ENCODE results near the gene MST1.

MST1 gene

GRCh38 chr3:49717211-49717958 lies 28.1 kb upstream of the MST1 start:
- H3K4me1 ChIP-seq (ENCODE audit: control insufficient read depth, insufficient read depth, low read length): peaks cover 17% of the 10 kb centered on the region
- no peak overlapping the region for H3K9ac ChIP-seq (ENCODE audit: low read length)
- H3K27me3 ChIP-seq (replicated peaks; ENCODE audit: control insufficient read depth, insufficient read depth, low read length): no peaks in the 10 kb centered on the region
- no peaks in the 10 kb centered on the region for H3K9me3 ChIP-seq (ENCODE audit: control insufficient read depth, low read length)
- H3K36me3 ChIP-seq (ENCODE audit: control insufficient read depth, insufficient read depth, low read length, severe bottlenecking): peaks cover 31% of the 10 kb centered on the region
- no peak for DNase-seq (ENCODE audit: low read depth)
- H3K4me3 ChIP-seq (ENCODE audit: low read length): no peak overlapping the region

GRCh38 chr3:49716691-49717210 lies 27.5 kb upstream of the MST1 start:
- no peak for DNase-seq (ENCODE audit: low read depth)
- no peak overlapping the region for H3K4me3 ChIP-seq (ENCODE audit: low read length)
- no peaks in the 10 kb centered on the region for H3K27me3 ChIP-seq (replicated peaks; ENCODE audit: control insufficient read depth, insufficient read depth, low read length)
- H3K9ac ChIP-seq (ENCODE audit: low read length): no peak overlapping the region
- peaks cover 26% of the 10 kb centered on the region for H3K36me3 ChIP-seq (ENCODE audit: control insufficient read depth, insufficient read depth, low read length, severe bottlenecking)
- H3K9me3 ChIP-seq (ENCODE audit: control insufficient read depth, low read length): no peaks in the 10 kb centered on the region
- H3K4me1 ChIP-seq (ENCODE audit: control insufficient read depth, insufficient read depth, low read length): peaks cover 13% of the 10 kb centered on the region

- peaks cover 13% of the 10 kb centered on the region for H3K4me1 ChIP-seq (ENCODE audit: control insufficient read depth, insufficient read depth, low read length)
- no peaks in the 10 kb centered on the region for H3K27me3 ChIP-seq (replicated peaks; ENCODE audit: control insufficient read depth, insufficient read depth, low read length)
- no peaks in the 10 kb centered on the region for H3K9me3 ChIP-seq (ENCODE audit: control insufficient read depth, low read length)
- DNase-seq (ENCODE audit: low read depth): no peak
- H3K9ac ChIP-seq (ENCODE audit: low read length): no peak overlapping the region
- H3K4me3 ChIP-seq (ENCODE audit: low read length): no peak overlapping the region
- peaks cover 26% of the 10 kb centered on the region for H3K36me3 ChIP-seq (ENCODE audit: control insufficient read depth, insufficient read depth, low read length, severe bottlenecking)
These were observed 26.9 kb upstream of the MST1 start for GRCh38 chr3:49716169-49716568.

GRCh38 chr3:49715611-49716121 lies 26.4 kb upstream of the MST1 start:
- Histone ChIP-seq H3K27me3 (replicated peaks; ENCODE audit: control insufficient read depth, insufficient read depth, low read length) (no peaks in the 10 kb centered on the region), H3K4me1 (ENCODE audit: control insufficient read depth, insufficient read depth, low read length) (peaks cover 13% of the 10 kb centered on the region), H3K36me3 (ENCODE audit: control insufficient read depth, insufficient read depth, low read length, severe bottlenecking) (peaks cover 24% of the 10 kb centered on the region), H3K4me3 (ENCODE audit: low read length) (no peak overlapping the region), H3K9ac (ENCODE audit: low read length) (no peak overlapping the region), H3K9me3 (ENCODE audit: control insufficient read depth, low read length) (no peaks in the 10 kb centered on the region)
- no peak for DNase-seq (ENCODE audit: low read depth)

- peaks cover 12% of the 10 kb centered on the region for H3K4me1 ChIP-seq (ENCODE audit: control insufficient read depth, insufficient read depth, low read length)
- H3K9me3 ChIP-seq (ENCODE audit: control insufficient read depth, low read length): no peaks in the 10 kb centered on the region
- H3K36me3 ChIP-seq (ENCODE audit: control insufficient read depth, insufficient read depth, low read length, severe bottlenecking): peaks cover 23% of the 10 kb centered on the region
- H3K9ac ChIP-seq (ENCODE audit: low read length): no peak overlapping the region
- no peak overlapping the region for H3K4me3 ChIP-seq (ENCODE audit: low read length)
- no peak for DNase-seq (ENCODE audit: low read depth)
- H3K27me3 ChIP-seq (replicated peaks; ENCODE audit: control insufficient read depth, insufficient read depth, low read length): no peaks in the 10 kb centered on the region
These were observed 25.7 kb upstream of the MST1 start for GRCh38 chr3:49714728-49715550.

- DNase-seq (ENCODE audit: low read depth): no peak
- Histone ChIP-seq H3K9me3 (ENCODE audit: control insufficient read depth, low read length) (no peaks in the 10 kb centered on the region), H3K27me3 (replicated peaks; ENCODE audit: control insufficient read depth, insufficient read depth, low read length) (no peaks in the 10 kb centered on the region), H3K36me3 (ENCODE audit: control insufficient read depth, insufficient read depth, low read length, severe bottlenecking) (peaks cover 23% of the 10 kb centered on the region), H3K9ac (ENCODE audit: low read length) (no peak overlapping the region), H3K4me3 (ENCODE audit: low read length) (no peak overlapping the region), H3K4me1 (ENCODE audit: control insufficient read depth, insufficient read depth, low read length) (peaks cover 2% of the 10 kb centered on the region)
These were observed 24.2 kb upstream of the MST1 start for GRCh38 chr3:49713336-49714105.

- H3K4me3 ChIP-seq (ENCODE audit: low read length): no peak overlapping the region
- H3K4me1 ChIP-seq (ENCODE audit: control insufficient read depth, insufficient read depth, low read length): no peaks in the 10 kb centered on the region
- no peak for DNase-seq (ENCODE audit: low read depth)
- no peak overlapping the region for H3K9ac ChIP-seq (ENCODE audit: low read length)
- peaks cover 23% of the 10 kb centered on the region for H3K36me3 ChIP-seq (ENCODE audit: control insufficient read depth, insufficient read depth, low read length, severe bottlenecking)
- no peaks in the 10 kb centered on the region for H3K27me3 ChIP-seq (replicated peaks; ENCODE audit: control insufficient read depth, insufficient read depth, low read length)
- H3K9me3 ChIP-seq (ENCODE audit: control insufficient read depth, low read length): no peaks in the 10 kb centered on the region
These were observed 23.5 kb upstream of the MST1 start for GRCh38 chr3:49712631-49713317.

- Histone ChIP-seq H3K4me3 (ENCODE audit: low read length) (no peak overlapping the region), H3K27me3 (replicated peaks; ENCODE audit: control insufficient read depth, insufficient read depth, low read length) (no peaks in the 10 kb centered on the region)
- DNase-seq (ENCODE audit: low read depth): no peak
These were observed 22.9 kb upstream of the MST1 start for GRCh38 chr3:49712166-49712565.

GRCh38 chr3:49711489-49711888 lies 22.2 kb upstream of the MST1 start:
- Histone ChIP-seq H3K9ac (ENCODE audit: low read length) (no peak overlapping the region), H3K4me1 (ENCODE audit: control insufficient read depth, insufficient read depth, low read length) (no peaks in the 10 kb centered on the region), H3K9me3 (ENCODE audit: control insufficient read depth, low read length) (no peaks in the 10 kb centered on the region), H3K27me3 (replicated peaks; ENCODE audit: control insufficient read depth, insufficient read depth, low read length) (no peaks in the 10 kb centered on the region), H3K4me3 (ENCODE audit: low read length) (no peak overlapping the region), H3K36me3 (ENCODE audit: control insufficient read depth, insufficient read depth, low read length, severe bottlenecking) (peaks cover 33% of the 10 kb centered on the region)
- no peak for DNase-seq (ENCODE audit: low read depth)

More at GRCh38 chr3:49712166-49712565, 22.9 kb upstream of the MST1 start:
- peaks cover 26% of the 10 kb centered on the region for H3K36me3 ChIP-seq (ENCODE audit: control insufficient read depth, insufficient read depth, low read length, severe bottlenecking)
- no peaks in the 10 kb centered on the region for H3K4me1 ChIP-seq (ENCODE audit: control insufficient read depth, insufficient read depth, low read length)
- H3K9me3 ChIP-seq (ENCODE audit: control insufficient read depth, low read length): no peaks in the 10 kb centered on the region
- H3K9ac ChIP-seq (ENCODE audit: low read length): no peak overlapping the region

- Histone ChIP-seq H3K27me3 (replicated peaks; ENCODE audit: control insufficient read depth, insufficient read depth, low read length) (no peaks in the 10 kb centered on the region), H3K9ac (ENCODE audit: low read length) (no peak overlapping the region), H3K4me1 (ENCODE audit: control insufficient read depth, insufficient read depth, low read length) (no peaks in the 10 kb centered on the region), H3K9me3 (ENCODE audit: control insufficient read depth, low read length) (no peaks in the 10 kb centered on the region), H3K4me3 (ENCODE audit: low read length) (no peak overlapping the region), H3K36me3 (ENCODE audit: control insufficient read depth, insufficient read depth, low read length, severe bottlenecking) (peaks cover 41% of the 10 kb centered on the region)
- DNase-seq (ENCODE audit: low read depth): no peak
These were observed 20.6 kb upstream of the MST1 start for GRCh38 chr3:49709852-49710251.

All from adipocyte (in vitro differentiated cells).